HG03457 (cell line): ENCODE results near the gene RNF157.
"Not testable (repeated sequence)": the region's sequence is repeated elsewhere in the genome, so short reads cannot be mapped to it uniquely, and the experiment has no call there.

Experiments
- ATAC-seq: cut with Tn5 transposase; IDR thresholded peaks from one replicate; pipeline ENCODE4 v1.9.1; 2021; ENCODE audit warnings: moderate number of reproducible peaks; ENCODE audit not compliant: unreplicated experiment

Gene RNF157

GRCh38 chr17:76270770-76271668 lies 30.7 kb upstream of the RNF157 start:
- ATAC-seq: no peak

DNA sequence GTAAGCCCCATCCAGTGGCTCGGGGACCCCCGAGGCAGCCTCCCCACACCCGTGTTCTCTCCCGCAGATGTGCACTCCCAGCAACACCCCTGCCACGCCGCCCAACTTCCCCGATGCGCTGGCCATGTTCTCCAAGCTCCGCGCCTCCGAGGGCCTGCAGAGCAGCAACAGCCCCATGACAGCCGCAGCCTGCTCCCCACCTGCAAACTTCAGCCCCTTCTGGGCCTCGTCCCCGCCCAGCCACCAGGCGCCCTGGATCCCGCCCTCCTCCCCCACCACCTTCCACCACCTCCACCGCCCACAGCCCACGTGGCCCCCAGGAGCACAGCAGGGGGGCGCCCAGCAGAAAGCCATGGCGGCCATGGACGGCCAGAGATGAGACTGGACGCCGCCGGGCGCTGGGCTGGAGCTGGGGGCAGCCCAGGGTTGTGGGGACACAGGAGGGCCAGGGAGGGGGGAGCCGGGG lies 29.9 kb upstream of the RNF157 start:
- ATAC-seq: no peak

DNA sequence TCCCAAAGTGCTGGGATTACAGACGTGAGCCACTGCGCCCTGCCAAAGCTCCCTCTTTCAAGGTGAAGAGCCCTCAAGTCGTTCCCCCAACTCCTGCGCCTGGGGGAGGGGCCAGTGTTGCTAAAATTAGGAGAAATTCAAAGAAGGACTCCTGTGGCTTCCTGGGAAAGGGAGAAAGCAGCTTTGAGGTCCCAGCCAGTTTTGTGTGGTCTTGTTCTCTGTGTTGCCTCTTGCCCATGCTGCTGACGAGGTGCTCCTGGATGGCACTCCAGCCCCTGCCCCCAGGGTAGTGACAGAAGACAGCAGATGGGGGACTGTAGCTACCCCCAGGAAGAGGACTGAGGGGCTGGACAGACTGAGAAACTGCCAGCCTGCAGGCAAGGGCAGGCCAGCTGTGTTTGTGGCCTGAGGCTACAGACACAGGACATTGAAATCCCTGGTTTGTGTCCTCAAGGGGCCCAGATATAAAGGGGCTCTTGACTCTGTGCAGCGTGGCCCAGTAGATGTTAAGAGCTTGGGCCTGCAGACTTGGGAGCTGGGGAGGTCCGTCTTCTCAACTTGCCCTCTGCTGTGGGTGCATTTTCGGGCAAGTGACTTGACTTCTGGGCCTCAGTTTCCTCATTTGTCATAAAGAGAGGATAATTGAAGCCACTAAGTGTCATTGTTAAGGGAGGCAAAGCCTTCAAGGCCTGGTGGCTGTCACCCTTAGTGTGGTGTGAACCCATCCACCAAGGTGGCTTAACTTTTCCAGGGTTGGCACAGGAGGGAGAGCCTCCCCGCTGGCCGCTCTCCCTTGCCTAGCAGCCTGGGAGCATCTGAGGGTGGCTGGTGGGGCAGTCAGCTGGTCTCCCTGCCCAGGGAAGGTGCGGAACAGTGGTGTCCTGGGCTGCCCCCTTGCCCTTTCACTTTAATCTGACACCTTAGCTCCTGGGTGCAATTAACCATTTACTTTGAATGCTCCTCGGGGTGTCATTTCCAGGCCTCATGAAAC lies 29.0 kb upstream of the RNF157 start:
- ATAC-seq: no peak

- ATAC-seq: no peak
These were observed 27.9 kb upstream of the RNF157 start for GRCh38 chr17:76268015-76268749.

DNA sequence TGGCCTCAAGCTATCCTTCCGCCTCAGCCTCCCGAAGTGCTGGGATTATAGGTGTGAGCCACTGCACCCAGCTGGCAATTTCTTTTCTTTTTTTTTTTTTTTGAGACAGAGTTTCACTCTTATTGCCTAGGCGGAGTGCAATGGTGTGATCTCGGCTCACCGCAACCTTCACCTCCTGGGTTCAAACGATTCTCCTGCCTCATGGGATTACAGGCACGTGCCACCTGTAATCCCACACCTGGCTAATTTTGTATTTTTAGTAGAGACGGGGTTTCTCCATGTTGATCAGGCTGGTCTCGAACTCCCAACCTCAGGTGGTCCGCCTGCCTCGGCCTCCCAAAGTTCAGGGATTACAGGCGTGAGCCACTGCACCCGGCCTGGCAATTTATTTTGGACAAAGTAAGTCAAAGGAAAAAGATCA lies 27.3 kb upstream of the RNF157 start:
- not testable (repeated sequence) for ATAC-seq

DNA sequence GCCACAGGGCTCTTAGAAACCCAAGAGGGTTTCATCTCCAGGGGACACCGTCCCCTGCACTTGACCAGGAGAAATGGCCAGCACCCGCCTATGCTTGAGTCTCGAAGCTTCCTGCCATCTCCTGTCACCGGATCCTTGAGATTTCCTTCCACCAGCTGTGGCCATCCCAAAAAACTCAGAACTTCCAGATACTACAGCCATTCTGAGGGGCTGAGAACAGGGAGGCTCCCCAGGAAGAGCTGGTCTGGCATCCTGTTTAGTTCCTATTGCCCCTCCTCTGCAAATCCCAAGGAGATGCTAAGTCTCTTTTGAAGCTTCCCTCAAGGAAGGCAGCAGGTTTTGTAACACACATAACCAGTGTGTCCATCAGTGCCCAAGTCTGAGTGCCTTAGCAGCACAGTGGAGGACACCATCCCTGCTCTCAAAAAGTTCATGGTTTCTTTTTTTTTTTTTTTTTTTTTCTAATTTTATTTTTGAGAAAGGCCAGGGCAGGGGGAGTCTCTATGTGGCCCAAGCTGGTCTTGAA lies 26.8 kb upstream of the RNF157 start:
- no peak for ATAC-seq

DNA sequence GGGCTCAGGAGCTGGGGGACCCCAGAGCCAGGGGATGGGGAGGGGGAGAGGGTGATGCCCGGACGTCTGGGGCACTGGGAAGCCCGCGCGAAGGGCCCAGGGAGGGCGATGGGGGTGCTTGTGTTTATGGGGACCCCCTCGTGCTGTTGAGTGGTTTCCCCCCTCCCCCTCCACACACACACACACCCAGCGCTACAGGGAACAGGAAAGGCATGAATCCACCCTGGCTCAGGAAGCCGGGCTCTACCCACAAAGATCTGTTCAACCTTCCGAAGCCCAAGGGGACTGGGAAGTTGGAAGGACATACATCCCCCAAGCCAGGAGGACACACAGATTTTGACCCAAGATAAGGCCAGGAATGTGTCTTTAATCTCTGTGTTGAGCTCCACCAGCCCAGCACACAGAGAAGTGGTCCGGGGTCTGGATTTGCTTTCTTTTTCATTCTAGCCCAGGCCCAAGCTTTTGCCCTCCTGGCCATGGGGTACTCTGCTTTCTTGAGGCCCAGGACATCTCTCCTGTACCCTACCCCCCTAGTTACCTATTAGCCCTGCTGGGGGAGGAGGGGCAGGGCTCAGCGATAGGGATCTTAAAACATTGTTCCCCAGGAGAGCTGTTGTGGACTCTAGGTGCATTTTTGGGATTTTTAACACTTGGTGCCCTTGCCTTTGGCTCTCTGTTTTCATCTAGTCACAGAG lies 26.1 kb upstream of the RNF157 start:
- ATAC-seq: no peak

DNA sequence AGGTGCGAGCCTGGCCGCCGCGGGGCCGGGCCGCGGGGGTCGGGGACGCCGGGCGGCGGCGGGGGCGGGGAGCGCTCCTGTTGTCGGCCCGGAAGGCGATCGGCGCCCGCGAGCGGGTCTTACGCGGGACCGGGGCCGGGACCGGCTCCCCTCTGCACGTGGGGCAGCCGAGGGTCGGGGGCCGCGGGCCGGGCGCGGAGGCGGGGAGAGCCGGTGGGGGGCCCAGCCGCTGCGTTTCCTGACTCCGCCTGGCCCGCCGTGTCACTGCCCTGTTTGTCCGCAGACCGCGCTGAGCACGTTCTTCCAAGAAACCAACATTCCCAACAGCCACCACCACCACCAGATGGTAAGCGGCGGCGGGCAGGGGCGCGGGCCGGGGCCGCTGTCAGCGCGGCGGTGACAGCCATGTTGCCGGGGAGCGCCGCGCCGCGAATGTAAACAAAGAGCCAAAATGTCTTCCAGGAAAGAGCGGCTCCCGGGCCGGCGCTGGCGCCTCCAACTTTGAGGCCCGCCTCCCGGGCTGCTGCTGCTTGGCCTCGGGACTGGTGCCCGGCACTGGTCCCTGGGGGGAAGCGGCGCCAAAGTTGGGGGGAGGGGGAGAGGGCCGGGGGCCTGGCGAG lies 25.4 kb upstream of the RNF157 start:
- no peak for ATAC-seq

DNA sequence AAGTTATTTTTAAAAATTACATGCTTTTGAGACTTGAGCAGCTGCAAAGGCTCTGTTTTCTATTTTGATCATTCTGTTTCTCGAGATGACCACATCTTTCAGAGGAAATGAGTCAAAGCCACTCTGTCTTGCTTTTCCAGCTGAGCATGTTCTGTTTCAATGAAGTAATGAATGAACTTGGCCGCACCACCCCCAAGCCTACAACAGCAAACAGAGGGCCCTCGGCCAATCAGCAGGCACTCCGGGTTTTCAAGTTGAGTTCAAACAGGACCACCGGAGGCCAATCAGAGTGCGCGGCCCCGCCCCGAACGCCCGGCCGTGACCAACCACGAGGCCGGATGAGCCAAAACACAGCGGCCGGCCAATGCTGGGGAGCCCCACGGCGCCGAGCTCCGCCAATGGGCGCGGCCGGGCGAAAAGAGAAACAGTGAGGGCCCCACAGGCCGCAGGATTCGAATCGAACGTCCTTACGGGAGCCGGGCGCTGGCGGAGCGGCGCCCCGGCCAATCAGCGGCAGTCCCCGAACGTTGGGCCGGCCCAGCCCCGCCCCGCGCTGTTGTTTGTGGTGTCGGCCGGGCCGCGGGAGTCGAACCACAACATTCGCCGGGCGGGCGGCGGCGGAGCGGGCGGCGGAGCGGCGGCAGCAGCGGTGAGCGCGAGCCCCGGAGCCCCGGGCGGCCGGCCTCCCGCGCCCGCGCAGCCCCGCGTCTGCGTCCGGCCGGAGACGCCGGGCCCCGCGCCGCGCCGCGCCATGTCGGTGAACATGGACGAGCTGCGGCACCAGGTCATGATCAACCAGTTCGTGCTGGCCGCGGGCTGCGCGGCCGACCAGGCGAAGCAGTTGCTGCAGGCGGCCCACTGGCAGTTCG lies 24.7 kb upstream of the RNF157 start, which contains the start of gene UBALD2:
TSS of gene UBALD2 (plus strand) at position 594 of the 869 bp plus-strand sequence. CDS start at position 752, 158 bp downstream.
- ATAC-seq: peak; percentile 66

DNA sequence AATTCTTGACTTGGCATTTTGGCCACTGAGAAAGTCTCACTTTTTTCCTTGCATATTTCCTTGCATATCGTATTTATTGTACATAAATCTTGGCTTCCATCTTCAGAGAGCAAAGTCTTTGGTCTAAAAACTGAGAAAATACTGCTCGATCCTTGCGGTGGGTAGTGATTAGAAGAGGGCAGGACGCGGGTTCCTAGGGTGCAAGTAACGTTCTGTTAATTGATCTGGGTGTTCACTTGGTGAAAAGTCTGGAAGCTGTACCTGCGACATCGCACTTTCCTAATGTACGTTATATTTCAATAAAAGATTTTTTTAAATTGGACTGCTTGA lies 24.1 kb upstream of the RNF157 start:
- ATAC-seq: no peak

GRCh38 chr17:76263896-76264295 lies 23.6 kb upstream of the RNF157 start:
- ATAC-seq: no peak

DNA sequence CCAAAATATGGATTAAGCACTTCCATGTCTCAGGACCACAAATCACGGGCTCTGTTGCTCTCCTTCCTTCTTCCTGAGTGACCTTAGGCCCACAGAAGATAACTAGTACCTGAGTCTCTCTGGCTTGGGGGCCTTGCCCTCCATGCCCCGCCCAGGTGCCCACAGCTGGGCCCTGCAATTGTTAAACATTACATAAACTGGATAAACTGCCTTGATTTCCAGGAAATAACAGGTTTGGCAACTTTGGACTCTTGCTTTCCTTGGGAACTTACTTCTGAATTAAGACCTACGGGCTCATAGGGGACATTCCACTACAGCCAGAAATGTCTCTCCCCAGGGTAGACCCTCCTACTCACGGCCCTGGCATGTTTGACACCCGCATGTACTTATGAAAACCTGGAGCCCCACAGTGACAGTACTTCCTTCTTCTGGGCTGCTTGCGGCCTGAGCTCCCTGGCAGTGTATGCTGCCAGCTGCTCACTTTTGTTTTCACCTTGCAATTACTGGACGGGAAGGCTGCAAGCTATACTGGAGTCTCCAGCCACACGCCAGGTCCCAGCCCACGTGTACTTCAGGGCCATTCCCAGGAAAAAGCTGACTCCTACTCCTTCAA lies 22.5 kb upstream of the RNF157 start:
- ATAC-seq: no peak

DNA sequence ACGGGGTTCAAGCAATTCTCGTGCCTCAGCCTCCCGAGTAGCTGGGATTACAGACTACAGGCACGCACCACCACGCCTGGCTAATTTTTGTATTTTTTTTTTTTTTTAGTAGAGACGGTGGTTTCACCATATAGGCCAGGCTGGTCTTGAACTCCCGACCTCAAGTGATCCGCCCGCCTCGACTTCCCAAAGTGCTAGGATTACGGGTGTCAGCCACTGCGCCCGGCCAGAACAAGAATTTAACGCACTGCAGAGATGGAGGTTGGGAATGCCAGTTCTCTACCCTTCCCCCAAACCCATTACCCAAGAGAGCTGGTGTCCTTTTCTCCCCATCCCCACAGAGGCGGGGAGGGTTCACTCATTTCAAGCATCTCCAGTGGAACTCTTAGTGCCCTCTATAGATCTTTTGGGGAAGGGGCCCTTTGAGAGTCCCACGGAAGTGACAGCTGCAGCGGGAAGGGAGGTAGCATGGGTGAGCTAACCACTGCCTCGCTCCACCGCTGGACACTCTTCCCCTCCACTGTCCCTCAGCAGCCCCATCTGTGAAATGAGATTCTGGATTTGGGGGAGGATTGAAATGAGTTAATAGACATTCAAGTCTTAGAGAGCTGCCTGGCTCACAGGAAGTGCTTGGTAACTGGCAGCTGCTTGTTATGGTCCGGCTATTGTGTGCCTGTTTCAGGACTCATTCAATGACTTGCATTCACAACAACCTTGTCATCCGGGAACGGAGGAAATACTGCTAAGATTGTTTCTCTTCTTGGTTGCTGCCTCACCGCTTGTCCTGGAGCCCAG lies 21.3 kb upstream of the RNF157 start:
- ATAC-seq: no peak

DNA sequence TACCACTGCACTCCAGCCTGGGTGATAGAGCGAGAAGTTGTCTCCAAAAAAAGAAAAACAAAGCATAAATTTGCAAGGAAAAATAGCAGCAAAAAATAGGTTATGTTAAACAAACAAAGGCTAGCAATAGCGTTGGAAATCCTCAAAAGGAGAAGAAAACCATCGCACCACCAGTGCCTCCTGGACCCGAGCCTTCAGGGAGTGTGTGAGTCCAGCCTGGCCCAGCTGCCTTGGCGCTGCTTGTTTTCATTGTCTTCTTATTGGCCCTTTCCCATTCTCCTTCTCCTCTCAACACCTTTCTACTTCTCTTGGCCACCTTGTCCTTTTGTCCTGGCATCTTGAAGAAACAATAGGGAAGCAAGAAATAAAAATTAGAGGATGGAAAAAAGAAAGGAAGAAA lies 20.4 kb upstream of the RNF157 start:
- ATAC-seq: no peak

- ATAC-seq: no peak
These were observed 19.9 kb upstream of the RNF157 start for GRCh38 chr17:76260220-76260619.

DNA sequence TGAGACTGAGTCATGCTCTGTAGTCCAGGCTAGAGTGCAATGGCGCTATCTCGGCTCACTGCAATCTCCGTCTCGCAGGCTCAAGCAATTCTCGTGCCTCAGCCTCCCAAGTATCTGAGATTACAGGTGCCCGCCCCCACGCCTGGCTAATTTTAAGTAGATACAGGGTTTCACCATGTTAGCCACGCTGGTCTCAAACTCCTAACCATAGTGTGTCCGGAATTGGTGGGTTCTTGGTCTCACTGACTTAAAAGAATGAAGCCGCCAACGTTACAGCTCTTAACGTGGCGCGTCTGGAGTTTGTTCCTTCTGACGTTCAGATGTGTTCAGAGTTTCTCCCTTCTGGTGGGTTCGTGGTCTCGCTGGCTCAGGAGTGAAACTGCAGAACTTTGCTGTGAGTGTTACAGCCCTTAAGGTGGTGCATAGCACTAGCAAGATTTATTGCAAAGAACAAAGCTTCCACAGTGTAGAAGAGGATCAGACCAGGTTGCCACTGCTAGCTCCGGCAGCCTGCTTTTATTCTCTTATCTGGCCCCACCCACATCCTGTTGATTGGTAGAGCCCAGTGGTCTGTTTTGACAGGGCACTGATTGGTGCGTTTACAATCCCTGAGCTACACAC lies 16.2 kb upstream of the RNF157 start:
- not testable (repeated sequence) for ATAC-seq
